ENCODE measurements around the gene RSL1D1.

Gene RSL1D1

DNA sequence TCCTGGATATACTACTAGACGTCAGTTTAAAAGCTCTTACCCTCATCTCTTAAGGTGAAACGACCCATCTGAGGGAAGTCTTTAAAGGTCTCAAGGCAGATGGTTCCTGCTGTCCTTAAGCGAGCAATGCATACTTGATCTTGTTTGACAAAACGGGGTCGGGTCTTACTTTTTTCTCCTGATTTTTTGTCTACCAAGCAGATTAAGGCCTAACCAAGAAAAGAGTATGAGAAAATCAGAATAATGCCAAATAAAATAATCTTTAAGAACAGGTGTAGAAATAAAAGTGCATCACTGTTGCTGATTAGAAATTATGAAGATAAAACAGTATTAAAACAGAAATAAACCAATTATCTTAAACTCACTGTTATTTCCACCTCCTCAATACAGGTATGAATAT lies 24.4 kb upstream of the RSL1D1 start:
- Histone ChIP-seq H3K9me3 (ENCODE audit: control insufficient read depth, insufficient read depth, low read depth, low read length) (no peaks in the 10 kb centered on the region), H3K4me1 (ENCODE audit: control insufficient read depth, insufficient read depth, low read length) (no peaks in the 10 kb centered on the region), H3K36me3 (ENCODE audit: control insufficient read depth, insufficient read depth, low read length) (peaks cover 90% of the 10 kb centered on the region), H3K27me3 (ENCODE audit: control insufficient read depth, insufficient read depth, low read length) (no peaks in the 10 kb centered on the region), H3K9ac (ENCODE audit: low read length) (no peak overlapping the region), H3K4me3 (ENCODE audit: low read depth, low read length) (no peak overlapping the region), H3K27ac (ENCODE audit: low read depth, low read length) (no peak overlapping the region)

DNA sequence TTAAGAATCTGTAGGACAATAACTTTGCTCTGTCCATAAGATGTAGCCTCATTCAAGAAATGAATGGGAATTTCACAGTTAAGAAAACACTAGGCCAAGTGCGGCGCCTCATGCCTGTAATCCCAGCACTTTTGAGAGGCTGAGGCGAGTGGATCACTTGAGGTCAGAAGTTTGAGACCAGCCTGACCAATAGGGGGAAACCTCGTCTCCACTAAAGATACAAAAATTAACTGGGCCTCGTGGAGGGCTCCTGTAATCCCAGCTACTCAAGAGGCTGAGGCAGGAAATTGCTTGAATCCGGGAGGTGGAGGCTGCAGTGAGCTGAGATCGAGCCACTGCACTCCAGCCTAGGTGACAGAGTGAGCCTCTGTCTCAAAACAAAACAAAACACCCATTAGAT lies 19.9 kb upstream of the RSL1D1 start:
- H3K4me3 ChIP-seq (ENCODE audit: low read depth, low read length) = no peak overlapping the region
- H3K27me3 ChIP-seq (ENCODE audit: control insufficient read depth, insufficient read depth, low read length) = no peaks in the 10 kb centered on the region
- H3K9ac ChIP-seq (ENCODE audit: low read length) = no peak overlapping the region
- peaks cover 70% of the 10 kb centered on the region for H3K36me3 ChIP-seq (ENCODE audit: control insufficient read depth, insufficient read depth, low read length)
- no peak overlapping the region for H3K27ac ChIP-seq (ENCODE audit: low read depth, low read length)
- no peaks in the 10 kb centered on the region for H3K4me1 ChIP-seq (ENCODE audit: control insufficient read depth, insufficient read depth, low read length)
- H3K9me3 ChIP-seq (ENCODE audit: control insufficient read depth, insufficient read depth, low read depth, low read length) = no peaks in the 10 kb centered on the region

- Histone ChIP-seq H3K27me3 (ENCODE audit: control insufficient read depth, insufficient read depth, low read length) (no peaks in the 10 kb centered on the region), H3K9ac (ENCODE audit: low read length) (no peak overlapping the region), H3K4me1 (ENCODE audit: control insufficient read depth, insufficient read depth, low read length) (no peaks in the 10 kb centered on the region), H3K36me3 (ENCODE audit: control insufficient read depth, insufficient read depth, low read length) (peaks cover 62% of the 10 kb centered on the region), H3K4me3 (ENCODE audit: low read depth, low read length) (no peak overlapping the region), H3K9me3 (ENCODE audit: control insufficient read depth, insufficient read depth, low read depth, low read length) (no peaks in the 10 kb centered on the region), H3K27ac (ENCODE audit: low read depth, low read length) (no peak overlapping the region)
Measured at GRCh38 chr16:11870399-11870798, 19.1 kb upstream of the RSL1D1 start.

GRCh38 chr16:11869353-11870228 lies 18.2 kb upstream of the RSL1D1 start:
- peaks cover 55% of the 10 kb centered on the region for H3K36me3 ChIP-seq (ENCODE audit: control insufficient read depth, insufficient read depth, low read length)
- no peak overlapping the region for H3K9ac ChIP-seq (ENCODE audit: low read length)
- no peak overlapping the region for H3K27ac ChIP-seq (ENCODE audit: low read depth, low read length)

GRCh38 chr16:11868412-11868980 lies 17.2 kb upstream of the RSL1D1 start:
- Histone ChIP-seq H3K27me3 (ENCODE audit: control insufficient read depth, insufficient read depth, low read length) (no peaks in the 10 kb centered on the region), H3K36me3 (ENCODE audit: control insufficient read depth, insufficient read depth, low read length) (peaks cover 44% of the 10 kb centered on the region), H3K9ac (ENCODE audit: low read length) (no peak overlapping the region), H3K4me1 (ENCODE audit: control insufficient read depth, insufficient read depth, low read length) (no peaks in the 10 kb centered on the region), H3K9me3 (ENCODE audit: control insufficient read depth, insufficient read depth, low read depth, low read length) (no peaks in the 10 kb centered on the region), H3K27ac (ENCODE audit: low read depth, low read length) (no peak overlapping the region), H3K4me3 (ENCODE audit: low read depth, low read length) (no peak overlapping the region)

More at GRCh38 chr16:11869353-11870228, 18.2 kb upstream of the RSL1D1 start:
- H3K27me3 ChIP-seq (ENCODE audit: control insufficient read depth, insufficient read depth, low read length) = no peaks in the 10 kb centered on the region
- H3K9me3 ChIP-seq (ENCODE audit: control insufficient read depth, insufficient read depth, low read depth, low read length) = no peaks in the 10 kb centered on the region
- H3K4me3 ChIP-seq (ENCODE audit: low read depth, low read length) = no peak overlapping the region
- H3K4me1 ChIP-seq (ENCODE audit: control insufficient read depth, insufficient read depth, low read length) = no peaks in the 10 kb centered on the region

DNA sequence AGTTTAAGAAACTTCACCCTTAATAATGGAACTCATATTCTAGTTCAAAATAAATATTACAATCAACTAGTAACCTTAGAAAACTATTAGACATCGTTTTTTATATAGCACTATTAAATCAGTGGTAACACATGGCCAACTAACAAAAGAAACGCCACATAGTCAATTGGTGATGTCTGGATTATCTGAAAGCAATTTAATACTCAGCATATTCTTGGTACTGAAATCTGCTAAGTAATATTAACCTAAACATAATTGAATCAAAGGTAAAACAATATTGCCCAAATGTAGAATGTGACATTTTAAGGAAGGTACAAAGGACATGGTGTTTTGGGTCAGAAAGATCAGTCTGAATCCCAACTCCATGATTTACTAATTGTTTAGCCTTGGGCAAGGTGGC lies 11.1 kb upstream of the RSL1D1 start:
- Histone ChIP-seq H3K9me3 (ENCODE audit: control insufficient read depth, insufficient read depth, low read depth, low read length) (no peaks in the 10 kb centered on the region), H3K36me3 (ENCODE audit: control insufficient read depth, insufficient read depth, low read length) (peaks cover 2% of the 10 kb centered on the region; the same call in 1 of the 2 replicates), H3K4me3 (ENCODE audit: low read depth, low read length) (no peak overlapping the region), H3K4me1 (ENCODE audit: control insufficient read depth, insufficient read depth, low read length) (no peaks in the 10 kb centered on the region), H3K27me3 (ENCODE audit: control insufficient read depth, insufficient read depth, low read length) (no peaks in the 10 kb centered on the region), H3K27ac (ENCODE audit: low read depth, low read length) (no peak overlapping the region), H3K9ac (ENCODE audit: low read length) (no peak overlapping the region)

- H3K27ac ChIP-seq (ENCODE audit: low read depth, low read length) = no peak overlapping the region
- no peaks in the 10 kb centered on the region for H3K4me1 ChIP-seq (ENCODE audit: control insufficient read depth, insufficient read depth, low read length)
- no peaks in the 10 kb centered on the region for H3K27me3 ChIP-seq (ENCODE audit: control insufficient read depth, insufficient read depth, low read length)
- H3K9me3 ChIP-seq (ENCODE audit: control insufficient read depth, insufficient read depth, low read depth, low read length) = no peaks in the 10 kb centered on the region
- no peak overlapping the region for H3K4me3 ChIP-seq (ENCODE audit: low read depth, low read length)
- H3K36me3 ChIP-seq (ENCODE audit: control insufficient read depth, insufficient read depth, low read length) = no peaks in the 10 kb centered on the region; the same call in 1 of the 2 replicates
- H3K9ac ChIP-seq (ENCODE audit: low read length) = no peak overlapping the region
Measured at GRCh38 chr16:11857161-11857560, 5.8 kb upstream of the RSL1D1 start.

DNA sequence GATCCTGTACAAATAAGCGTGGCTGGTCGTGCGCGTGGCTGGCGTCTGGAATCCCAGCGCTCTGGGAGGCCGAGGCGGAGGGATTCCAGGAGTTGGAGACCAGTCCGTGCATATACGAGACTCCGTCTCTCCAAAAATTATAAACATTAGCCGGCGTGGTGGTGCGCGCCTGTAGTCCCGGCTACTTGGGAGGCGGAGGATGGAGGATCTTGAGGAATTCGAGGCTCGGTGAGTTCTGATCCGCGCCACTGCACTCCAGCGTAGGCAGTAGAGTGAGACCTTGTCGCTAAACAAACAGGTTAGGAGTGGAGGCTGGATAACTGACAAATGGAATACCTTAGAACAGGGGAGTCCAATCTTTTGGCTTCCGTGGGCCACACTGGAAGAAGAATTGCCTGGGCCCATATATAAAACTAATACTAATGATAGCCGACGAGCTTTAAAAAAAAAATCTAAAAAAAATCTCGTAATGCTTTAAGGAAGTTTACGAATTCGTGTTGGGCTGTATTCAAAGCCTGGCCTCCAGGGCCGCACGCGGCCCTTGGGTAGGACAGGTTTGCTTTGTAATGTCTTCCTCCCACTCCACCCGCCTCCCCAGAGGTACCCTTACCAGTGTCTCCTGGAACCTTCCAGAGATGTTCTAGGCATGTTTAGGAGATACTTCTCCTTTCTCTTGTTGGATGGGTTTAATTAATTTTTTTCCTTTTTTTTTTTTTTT lies 909 bp upstream of the RSL1D1 start:
- no peak overlapping the region for H3K27ac ChIP-seq (ENCODE audit: low read depth, low read length)
- H3K4me1 ChIP-seq (ENCODE audit: control insufficient read depth, insufficient read depth, low read length) = 0 out of 2 replicates have a peak, but pooled peaks cover 5% of the 10 kb centered on the region

DNA sequence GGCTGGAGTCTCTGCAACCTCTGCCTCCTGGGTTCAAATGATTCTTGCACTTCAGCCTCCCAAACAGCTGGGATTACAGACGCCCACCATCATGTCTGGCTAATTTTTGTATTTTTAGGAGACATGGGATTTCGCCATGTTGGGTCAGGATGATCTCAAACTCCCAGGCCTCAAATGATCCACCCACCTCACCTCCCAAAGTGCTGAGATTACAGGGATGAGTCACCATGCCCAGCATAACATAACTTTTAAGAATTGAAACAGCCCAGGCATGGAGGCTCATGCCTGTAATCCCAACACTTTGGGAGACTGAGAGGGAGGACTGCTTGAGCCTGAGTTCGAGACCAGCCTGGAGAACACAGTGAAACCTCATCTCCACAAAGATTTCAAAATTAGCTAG lies 2.5 kb downstream of the RSL1D1 start:
- Histone ChIP-seq H3K27ac (ENCODE audit: low read depth, low read length) (no peak overlapping the region), H3K36me3 (ENCODE audit: control insufficient read depth, insufficient read depth, low read length) (peaks cover 65% of the 10 kb centered on the region), H3K9me3 (ENCODE audit: control insufficient read depth, insufficient read depth, low read depth, low read length) (no peaks in the 10 kb centered on the region), H3K4me3 (ENCODE audit: low read depth, low read length) (no peak overlapping the region), H3K4me1 (ENCODE audit: control insufficient read depth, insufficient read depth, low read length) (0 out of 2 replicates have a peak, but pooled peaks cover 5% of the 10 kb centered on the region), H3K9ac (ENCODE audit: low read length) (no peak overlapping the region), H3K27me3 (ENCODE audit: control insufficient read depth, insufficient read depth, low read length) (no peaks in the 10 kb centered on the region)

More for the DNA sequence above, 909 bp upstream of the RSL1D1 start:
- no peaks in the 10 kb centered on the region for H3K27me3 ChIP-seq (ENCODE audit: control insufficient read depth, insufficient read depth, low read length)
- peaks cover 32% of the 10 kb centered on the region for H3K36me3 ChIP-seq (ENCODE audit: control insufficient read depth, insufficient read depth, low read length)
- no peaks in the 10 kb centered on the region for H3K9me3 ChIP-seq (ENCODE audit: control insufficient read depth, insufficient read depth, low read depth, low read length)
- H3K9ac ChIP-seq (ENCODE audit: low read length) = peak overlapping the region; percentile 100
- H3K4me3 ChIP-seq (ENCODE audit: low read depth, low read length) = peak overlapping the region; percentile 99

DNA sequence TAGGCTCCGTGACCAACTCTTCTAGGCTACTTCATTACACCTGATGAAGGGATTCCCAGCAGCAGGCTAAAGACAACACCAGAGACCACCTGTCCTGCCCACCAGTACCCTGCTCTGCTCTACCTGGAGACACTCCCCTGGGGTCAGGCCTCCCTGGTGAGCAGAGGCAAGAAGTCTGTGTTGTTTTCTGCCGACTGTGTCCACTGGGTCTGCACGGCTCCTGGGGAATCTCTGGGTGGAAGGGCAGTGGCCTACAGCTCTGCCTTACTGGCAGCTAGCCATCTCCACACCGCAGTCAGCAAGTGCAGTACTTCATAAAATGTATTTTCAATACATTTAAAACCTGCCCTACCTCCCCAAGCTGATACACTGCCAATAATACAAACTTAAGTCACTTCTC lies 6.8 kb downstream of the RSL1D1 start:
- H3K27me3 ChIP-seq (ENCODE audit: control insufficient read depth, insufficient read depth, low read length) = no peaks in the 10 kb centered on the region
- H3K4me3 ChIP-seq (ENCODE audit: low read depth, low read length) = no peak overlapping the region
- no peaks in the 10 kb centered on the region for H3K9me3 ChIP-seq (ENCODE audit: control insufficient read depth, insufficient read depth, low read depth, low read length)
- peaks cover 95% of the 10 kb centered on the region for H3K36me3 ChIP-seq (ENCODE audit: control insufficient read depth, insufficient read depth, low read length)
- H3K4me1 ChIP-seq (ENCODE audit: control insufficient read depth, insufficient read depth, low read length) = no peaks in the 10 kb centered on the region
- no peak overlapping the region for H3K27ac ChIP-seq (ENCODE audit: low read depth, low read length)
- no peak overlapping the region for H3K9ac ChIP-seq (ENCODE audit: low read length)

- H3K9me3 ChIP-seq (ENCODE audit: control insufficient read depth, insufficient read depth, low read depth, low read length) = no peaks in the 10 kb centered on the region
- no peak overlapping the region for H3K27ac ChIP-seq (ENCODE audit: low read depth, low read length)
- H3K27me3 ChIP-seq (ENCODE audit: control insufficient read depth, insufficient read depth, low read length) = no peaks in the 10 kb centered on the region
- no peaks in the 10 kb centered on the region for H3K4me1 ChIP-seq (ENCODE audit: control insufficient read depth, insufficient read depth, low read length)
- peaks cover 95% of the 10 kb centered on the region for H3K36me3 ChIP-seq (ENCODE audit: control insufficient read depth, insufficient read depth, low read length)
- H3K9ac ChIP-seq (ENCODE audit: low read length) = no peak overlapping the region
- no peak overlapping the region for H3K4me3 ChIP-seq (ENCODE audit: low read depth, low read length)
Measured at GRCh38 chr16:11843861-11844260, 7.5 kb downstream of the RSL1D1 start.
